PC-3 (cell line): ENCODE results near the gene KDM4C. TPM values are rescaled to one million over a fixed set of nuclear protein-coding genes. Genes with fewer than 3 reads are reported as not detected.

ENCODE experiments used
- ATAC-seq: fragments of 200-7000 bp; cut with Tn5 transposase; 2 replicates; pipeline ENCODE4 v1.9.1; 2020; ENCODE audit warnings: mild to moderate bottlenecking, moderate library complexity
- BruUV-seq: library from RNA; stranded (reverse); fragments of 400-500 nt; replicated peaks from 2 replicates; lab custom pipeline; 2021; lab: Mats Ljungman, UMichigan
- CTCF ChIA-PET: fragments of 300-600 bp; sonication (Branson Sonifier 250); formaldehyde crosslinking; loops from one replicate; lab custom pipeline; 2022; ENCODE audit warnings: antibody characterized with exemption; lab: Charles Lee
- POLR2A ChIA-PET: fragments of 300-600 bp; sonication (Branson Sonifier 250); formaldehyde crosslinking; loops from one replicate; lab custom pipeline; 2022; ENCODE audit warnings: antibody characterized with exemption; ENCODE audit not compliant: unreplicated experiment; lab: Charles Lee
- DNase-seq: peaks from one replicate; pipeline ENCODE4 v3.0.0-alpha.2; 2015
- H2AFZ ChIP-seq: fragments of 300-600 bp; sonication (generic); 2 replicates; pipeline ENCODE4 v1.6.0; 2016; ENCODE audit warnings: antibody characterized with exemption, low read length
- H3F3A ChIP-seq: fragments of 300-600 bp; sonication (generic); one replicate; pipeline ENCODE4 v1.6.0; 2017; ENCODE audit warnings: antibody characterized with exemption, low read length, control low read depth, mild to moderate bottlenecking; ENCODE audit not compliant: unreplicated experiment
- H3K27ac ChIP-seq: fragments of 300-600 bp; sonication (generic); 2 replicates; pipeline ENCODE4 v1.5.1; 2016; ENCODE audit warnings: mild to moderate bottlenecking, low read length
- H3K27me3 ChIP-seq: fragments of 300-600 bp; sonication (generic); 2 replicates; pipeline ENCODE4 v1.6.1; 2016; ENCODE audit warnings: low read length, mixed read lengths
- H3K36me3 ChIP-seq: fragments of 300-600 bp; sonication (generic); 2 replicates; pipeline ENCODE4 v1.6.1; 2016; ENCODE audit warnings: low read depth, mixed run types, low read length, mixed read lengths
- H3K4me1 ChIP-seq: fragments of 300-600 bp; sonication (generic); 2 replicates; pipeline ENCODE4 v1.5.1; 2016; ENCODE audit warnings: low read length; ENCODE audit not compliant: insufficient read depth
- H3K4me2 ChIP-seq: fragments of 300-600 bp; sonication (generic); 2 replicates; pipeline ENCODE4 v1.6.0; 2016; ENCODE audit warnings: low read length
- H3K4me3 ChIP-seq: fragments of 300-600 bp; sonication (generic); 2 replicates; pipeline ENCODE4 v1.5.1; 2016; ENCODE audit warnings: mild to moderate bottlenecking, low read length, mixed read lengths
- H3K79me2 ChIP-seq: fragments of 300-600 bp; sonication (generic); 2 replicates; pipeline ENCODE4 v1.6.1; 2017; ENCODE audit warnings: low read length, mixed read lengths
- H3K9ac ChIP-seq: fragments of 300-600 bp; sonication (generic); 2 replicates; pipeline ENCODE4 v1.6.0; 2016; ENCODE audit warnings: mild to moderate bottlenecking, low read length
- H3K9me2 ChIP-seq: fragments of 300-600 bp; sonication (generic); replicated peaks from 2 replicates; pipeline ENCODE4 v1.6.1; 2016; ENCODE audit warnings: mixed run types, low read length, mixed read lengths
- H3K9me3 ChIP-seq: fragments of 300-600 bp; sonication (generic); 2 replicates; pipeline ENCODE4 v1.6.1; 2016; ENCODE audit warnings: low read length, mixed read lengths
- H4K20me1 ChIP-seq: fragments of 300-600 bp; sonication (generic); 2 replicates; pipeline ENCODE4 v1.6.1; 2016; ENCODE audit warnings: low read length, mixed read lengths
- CTCF ChIP-seq: fragments of 300-600 bp; sonication (generic); conservative IDR thresholded peaks from 2 replicates; pipeline ENCODE4 v1.5.1; 2017; ENCODE audit warnings: antibody characterized with exemption, low read depth, mild to moderate bottlenecking, low read length
- EZH2 ChIP-seq: fragments of 300-600 bp; sonication (generic); IDR thresholded peaks from one replicate; pipeline ENCODE4 v1.6.1; 2017; ENCODE audit warnings: antibody characterized with exemption, mild to moderate bottlenecking, low read length; ENCODE audit not compliant: unreplicated experiment
- EZH2phosphoT487 ChIP-seq: fragments of 300-600 bp; sonication (generic); IDR thresholded peaks from 2 replicates; pipeline ENCODE4 v1.6.1; 2018; ENCODE audit warnings: mild to moderate bottlenecking, antibody characterized with exemption, low read length, borderline replicate concordance
- intact Hi-C: fragments of 100-400 bp; cut with micrococcal nuclease; formaldehyde crosslinking; loops from 2 replicates; pipeline ENCODE4 v1.9.0; 2023
- total RNA-seq: library from RNA; depleted of rRNA; stranded (reverse); fragments of >200 nt; gene quantifications from 2 replicates; pipeline ENCODE4 v1.2.3, GENCODE V29; 2014

Gene KDM4C
- total RNA-seq, 1 experiment from 2014 or later: 27.0 TPM

- Histone ChIP-seq H3K9me3 (no peaks in the 10 kb centered on the region), H2AFZ (no peak overlapping the region), H3K4me2 (no peak overlapping the region), H3K27ac (no peak overlapping the region), H3K9me2 (no peaks in the 10 kb centered on the region), H3K4me3 (no peak overlapping the region), H3F3A (no peaks in the 10 kb centered on the region), H3K79me2 (no peaks in the 10 kb centered on the region), H3K9ac (no peak overlapping the region), H3K4me1 (0 out of 2 replicates have a peak, but pooled peaks cover 5% of the 10 kb centered on the region), H3K27me3 (no peaks in the 10 kb centered on the region), H4K20me1 (no peaks in the 10 kb centered on the region), H3K36me3 (no peaks in the 10 kb centered on the region)
- TF ChIP-seq EZH2phosphoT487: no peak
- no peak for TF ChIP-seq CTCF
- no peak for TF ChIP-seq EZH2
- no TSS peak for BruUV-seq
- intact Hi-C loops: no loop called here
- ChIA-PET POLR2A (interaction anchor here (0.6 kb wide), 1 partner anchor 308 kb away, joined by 9 read pairs; no protein-coding TSS in a partner anchor), CTCF (no interaction called here)
- no peak for DNase-seq
- no peak for ATAC-seq
Observed at GRCh38 chr9:7150153-7150890, 392.5 kb downstream of the KDM4C start.

- TF ChIP-seq CTCF (no peak), EZH2phosphoT487 (no peak), EZH2 (no peak)
- intact Hi-C loops: no loop called here
- no peak overlapping the region for H2AFZ ChIP-seq
- no peaks in the 10 kb centered on the region for H3K27me3 ChIP-seq
- no peaks in the 10 kb centered on the region for H3K79me2 ChIP-seq
- no peak overlapping the region for H3K27ac ChIP-seq
- no peaks in the 10 kb centered on the region for H3K36me3 ChIP-seq
- H3K4me3 ChIP-seq: no peak overlapping the region
- H3K4me1 ChIP-seq: no peaks in the 10 kb centered on the region
- no peak overlapping the region for H3K9ac ChIP-seq
- no peak for ATAC-seq
- no peaks in the 10 kb centered on the region for H4K20me1 ChIP-seq
- H3K4me2 ChIP-seq: no peak overlapping the region
- H3K9me3 ChIP-seq: no peaks in the 10 kb centered on the region
- ChIA-PET POLR2A (no interaction called here), CTCF (no interaction called here)
- no peaks in the 10 kb centered on the region for H3F3A ChIP-seq
- no TSS peak for BruUV-seq
- no peaks in the 10 kb centered on the region for H3K9me2 ChIP-seq
- no peak for DNase-seq
Observed at GRCh38 chr9:7153134-7153533, 395.4 kb downstream of the KDM4C start.

GRCh38 chr9:7153566-7153965 is 395.8 kb downstream of the KDM4C start:
- ATAC-seq: no peak
- CTCF ChIA-PET: no interaction called here
- no TSS peak for BruUV-seq

More at GRCh38 chr9:7153566-7153965, 395.8 kb downstream of the KDM4C start:
- Histone ChIP-seq H3K9me3 (no peaks in the 10 kb centered on the region), H3F3A (no peaks in the 10 kb centered on the region), H4K20me1 (no peaks in the 10 kb centered on the region), H3K79me2 (no peaks in the 10 kb centered on the region), H3K36me3 (no peaks in the 10 kb centered on the region), H3K9ac (no peak overlapping the region), H3K27me3 (no peaks in the 10 kb centered on the region), H3K4me3 (no peak overlapping the region), H3K4me2 (no peak overlapping the region), H3K4me1 (no peaks in the 10 kb centered on the region), H2AFZ (no peak overlapping the region), H3K9me2 (no peaks in the 10 kb centered on the region), H3K27ac (no peak overlapping the region)
- intact Hi-C loops: no loop called here
- no peak for DNase-seq
- POLR2A ChIA-PET: no interaction called here
- TF ChIP-seq CTCF: no peak
- no peak for TF ChIP-seq EZH2phosphoT487
- no peak for TF ChIP-seq EZH2
